ENCODE results near the gene VAX1. TPM values are rescaled to one million over a fixed set of nuclear protein-coding genes. Genes with fewer than 3 reads are reported as not detected.
"Not testable (repeated sequence)": the region's sequence is repeated elsewhere in the genome, so short reads cannot be mapped to it uniquely, and the experiment has no call there.

The VAX1 gene
- total RNA-seq, 2 experiments from 2014 or later = not detected

- ChIA-PET POLR2A (no interaction called here), CTCF (interaction anchor here (1.2 to 3.2 kb wide), 4 partner anchors 36 to 334 kb away, joined by 3 to 18 read pairs (median 6); no protein-coding TSS in a partner anchor)
- peaks cover 32% of the 10 kb centered on the region for H3K4me1 Mint-ChIP-seq (ENCODE audit: low read depth)
- no peak overlapping the region for H3K27ac Mint-ChIP-seq
- no peak for DNase-seq
- intact Hi-C loops (cut with micrococcal nuclease) = no loop called here
- no peaks in the 10 kb centered on the region for H3K9me3 Mint-ChIP-seq
- H3K36me3 Mint-ChIP-seq = no peaks in the 10 kb centered on the region
- no peak overlapping the region for H3K4me3 Mint-ChIP-seq
- H3K27me3 Mint-ChIP-seq = peaks cover 68% of the 10 kb centered on the region
These were observed 7.2 kb downstream of the VAX1 start for GRCh38 chr10:117130862-117131375.

GRCh38 chr10:117130346-117130745 lies 7.7 kb downstream of the VAX1 start:
- no peak for DNase-seq
- H3K4me1 Mint-ChIP-seq (ENCODE audit: low read depth) = peaks cover 32% of the 10 kb centered on the region
- no peaks in the 10 kb centered on the region for H3K9me3 Mint-ChIP-seq
- peaks cover 62% of the 10 kb centered on the region for H3K27me3 Mint-ChIP-seq
- ChIA-PET POLR2A (no interaction called here), CTCF (interaction anchor here (1.2 to 3.2 kb wide), 3 partner anchors 37 to 45 kb away, joined by 3 to 18 read pairs (median 9); no protein-coding TSS in a partner anchor)
- no peaks in the 10 kb centered on the region for H3K36me3 Mint-ChIP-seq
- intact Hi-C loops (cut with micrococcal nuclease) = no loop called here
- no peak overlapping the region for H3K4me3 Mint-ChIP-seq
- H3K27ac Mint-ChIP-seq = no peak overlapping the region

GRCh38 chr10:117126645-117127044 lies 11.4 kb downstream of the VAX1 start:
- intact Hi-C loops (cut with micrococcal nuclease); POLR2A ChIA-PET; H3K4me3 Mint-ChIP-seq; H3K4me1 Mint-ChIP-seq (ENCODE audit: low read depth); H3K9me3 Mint-ChIP-seq; H3K27ac Mint-ChIP-seq; DNase-seq; H3K36me3 Mint-ChIP-seq; CTCF ChIA-PET: not testable (repeated sequence)
- peaks cover 33% of the 10 kb centered on the region for H3K27me3 Mint-ChIP-seq

- DNase-seq = no peak
- intact Hi-C loops (cut with micrococcal nuclease) = no loop called here
- H3K4me1 Mint-ChIP-seq (ENCODE audit: low read depth) = peaks cover 4% of the 10 kb centered on the region
- no peaks in the 10 kb centered on the region for H3K36me3 Mint-ChIP-seq
- POLR2A ChIA-PET = no interaction called here
- no peak overlapping the region for H3K27ac Mint-ChIP-seq
- H3K4me3 Mint-ChIP-seq = no peak overlapping the region
- CTCF ChIA-PET = no interaction called here
- no peaks in the 10 kb centered on the region for H3K9me3 Mint-ChIP-seq
- peaks cover 27% of the 10 kb centered on the region for H3K27me3 Mint-ChIP-seq
These were observed 12.0 kb downstream of the VAX1 start for GRCh38 chr10:117126034-117126433.

GRCh38 chr10:117112220-117112619 lies 25.9 kb downstream of the VAX1 start:
- H3K4me1 Mint-ChIP-seq (ENCODE audit: low read depth) = no peaks in the 10 kb centered on the region
- no peaks in the 10 kb centered on the region for H3K9me3 Mint-ChIP-seq
- H3K27ac Mint-ChIP-seq = no peak overlapping the region
- peaks cover 25% of the 10 kb centered on the region for H3K27me3 Mint-ChIP-seq
- ChIA-PET POLR2A (no interaction called here), CTCF (interaction anchor here (1.0 kb wide), 1 partner anchor 62 kb away, joined by 5 read pairs; no protein-coding TSS in a partner anchor)
- intact Hi-C loops (cut with micrococcal nuclease) = no loop called here
- no peak overlapping the region for H3K4me3 Mint-ChIP-seq
- H3K36me3 Mint-ChIP-seq = no peaks in the 10 kb centered on the region
- no peak for DNase-seq

- H3K27me3 Mint-ChIP-seq = peaks cover 22% of the 10 kb centered on the region
- no peaks in the 10 kb centered on the region for H3K4me1 Mint-ChIP-seq (ENCODE audit: low read depth)
- no peaks in the 10 kb centered on the region for H3K36me3 Mint-ChIP-seq
- POLR2A ChIA-PET = no interaction called here
- no peak overlapping the region for H3K4me3 Mint-ChIP-seq
- no peak for DNase-seq
- intact Hi-C loops (cut with micrococcal nuclease) = no loop called here
- CTCF ChIA-PET = no interaction called here
- no peaks in the 10 kb centered on the region for H3K9me3 Mint-ChIP-seq
- no peak overlapping the region for H3K27ac Mint-ChIP-seq
These were observed 30.8 kb downstream of the VAX1 start for GRCh38 chr10:117107238-117107637.

GRCh38 chr10:117096599-117097201 lies 41.4 kb downstream of the VAX1 start:
- ChIA-PET POLR2A (no interaction called here), CTCF (no interaction called here)
- Mint-ChIP-seq H3K9me3 (no peaks in the 10 kb centered on the region), H3K36me3 (no peaks in the 10 kb centered on the region), H3K27me3 (peaks cover 5% of the 10 kb centered on the region), H3K4me1 (ENCODE audit: low read depth) (no peaks in the 10 kb centered on the region), H3K4me3 (no peak overlapping the region), H3K27ac (no peak overlapping the region)
- DNase-seq = no peak
- intact Hi-C loops (cut with micrococcal nuclease) = no loop called here

- no peak overlapping the region for H3K27ac Mint-ChIP-seq
- no peak for DNase-seq
- H3K9me3 Mint-ChIP-seq = no peaks in the 10 kb centered on the region
- no peak overlapping the region for H3K4me3 Mint-ChIP-seq
- H3K4me1 Mint-ChIP-seq (ENCODE audit: low read depth) = no peaks in the 10 kb centered on the region
- CTCF ChIA-PET = interaction anchor here (1.7 kb wide), 1 partner anchor 73 kb away, joined by 3 read pairs; no protein-coding TSS in a partner anchor
- POLR2A ChIA-PET = interaction anchor here (1.2 kb wide), 1 partner anchor 8 kb away, joined by 3 read pairs; no protein-coding TSS in a partner anchor
- H3K36me3 Mint-ChIP-seq = no peaks in the 10 kb centered on the region
- intact Hi-C loops (cut with micrococcal nuclease) = no loop called here
- peaks cover 9% of the 10 kb centered on the region for H3K27me3 Mint-ChIP-seq
These were observed 43.2 kb downstream of the VAX1 start for GRCh38 chr10:117094856-117095255.

- Mint-ChIP-seq H3K9me3 (no peaks in the 10 kb centered on the region), H3K4me3 (no peak overlapping the region), H3K27me3 (peaks cover 15% of the 10 kb centered on the region), H3K36me3 (no peaks in the 10 kb centered on the region), H3K4me1 (ENCODE audit: low read depth) (no peaks in the 10 kb centered on the region), H3K27ac (no peak overlapping the region)
- DNase-seq = no peak
- ChIA-PET POLR2A (no interaction called here), CTCF (no interaction called here)
- intact Hi-C loops (cut with micrococcal nuclease) = no loop called here
These were observed 45.7 kb downstream of the VAX1 start for GRCh38 chr10:117092386-117092785.

- intact Hi-C loops (cut with micrococcal nuclease) = no loop called here
- DNase-seq = no peak
- no peak overlapping the region for H3K27ac Mint-ChIP-seq
- ChIA-PET CTCF (no interaction called here), POLR2A (no interaction called here)
- no peaks in the 10 kb centered on the region for H3K4me1 Mint-ChIP-seq (ENCODE audit: low read depth)
- H3K36me3 Mint-ChIP-seq = no peaks in the 10 kb centered on the region
- no peaks in the 10 kb centered on the region for H3K9me3 Mint-ChIP-seq
- no peak overlapping the region for H3K4me3 Mint-ChIP-seq
- H3K27me3 Mint-ChIP-seq = peaks cover 20% of the 10 kb centered on the region
These were observed 47.2 kb downstream of the VAX1 start for GRCh38 chr10:117090834-117091233.

- no peaks in the 10 kb centered on the region for H3K9me3 Mint-ChIP-seq
- peaks cover 15% of the 10 kb centered on the region for H3K27me3 Mint-ChIP-seq
- no peak overlapping the region for H3K4me3 Mint-ChIP-seq
- intact Hi-C loops (cut with micrococcal nuclease) = no loop called here
- DNase-seq = no peak
- CTCF ChIA-PET = no interaction called here
- POLR2A ChIA-PET = no interaction called here
- H3K36me3 Mint-ChIP-seq = no peaks in the 10 kb centered on the region
- H3K4me1 Mint-ChIP-seq (ENCODE audit: low read depth) = no peaks in the 10 kb centered on the region
- no peak overlapping the region for H3K27ac Mint-ChIP-seq
These were observed 50.5 kb downstream of the VAX1 start for GRCh38 chr10:117087521-117087920.

- ChIA-PET CTCF (no interaction called here), POLR2A (no interaction called here)
- Mint-ChIP-seq H3K27me3 (peaks cover 15% of the 10 kb centered on the region), H3K4me1 (ENCODE audit: low read depth) (no peaks in the 10 kb centered on the region), H3K4me3 (no peak overlapping the region), H3K36me3 (no peaks in the 10 kb centered on the region), H3K9me3 (no peaks in the 10 kb centered on the region), H3K27ac (no peak overlapping the region)
- DNase-seq = no peak
- intact Hi-C loops (cut with micrococcal nuclease) = no loop called here
These were observed 51.5 kb downstream of the VAX1 start for GRCh38 chr10:117086546-117086945.
